ENCODE measurements around the gene SH3GLB2.

SH3GLB2 gene

GRCh38 chr9:129028192-129028966, at the start of gene SH3GLB2:
Gene SH3GLB2, minus strand, starts transcription at chr9:129028331. Its CDS starts 177 bp downstream, at chr9:129028154.
- peak; percentile 97 for DNase-seq

- DNase-seq, result no peak
Measured at GRCh38 chr9:129077236-129077635, 49.1 kb upstream of the SH3GLB2 start.

GRCh38 chr9:129076640-129077037, 48.5 kb upstream of the SH3GLB2 start:
- no peak for DNase-seq

- no peak for DNase-seq
Measured at GRCh38 chr9:129075996-129076639, 48.0 kb upstream of the SH3GLB2 start.

- DNase-seq, result no peak
Measured at GRCh38 chr9:129074106-129074505, 46.0 kb upstream of the SH3GLB2 start.

GRCh38 chr9:129073404-129073803, 45.3 kb upstream of the SH3GLB2 start:
- DNase-seq, result no peak

GRCh38 chr9:129072171-129072570, 44.0 kb upstream of the SH3GLB2 start:
- no peak for DNase-seq

GRCh38 chr9:129071526-129072126, 43.5 kb upstream of the SH3GLB2 start:
- DNase-seq, result no peak

- DNase-seq, result no peak
Measured at GRCh38 chr9:129070696-129071525, 42.8 kb upstream of the SH3GLB2 start.

GRCh38 chr9:129069862-129070641, 41.9 kb upstream of the SH3GLB2 start:
- DNase-seq, result no peak

GRCh38 chr9:129068990-129069861, 41.1 kb upstream of the SH3GLB2 start:
- DNase-seq, result peak; percentile 59

- no peak for DNase-seq
Measured at GRCh38 chr9:129068110-129068509, 40.0 kb upstream of the SH3GLB2 start.

GRCh38 chr9:129064499-129064908, 36.4 kb upstream of the SH3GLB2 start:
- no peak for DNase-seq

- no peak for DNase-seq
Measured at GRCh38 chr9:129063061-129063460, 34.9 kb upstream of the SH3GLB2 start.

- no peak for DNase-seq
Measured at GRCh38 chr9:129060991-129061390, 32.9 kb upstream of the SH3GLB2 start.

GRCh38 chr9:129059796-129060785, 32.0 kb upstream of the SH3GLB2 start:
- DNase-seq, result no peak

GRCh38 chr9:129058965-129059795, 31.0 kb upstream of the SH3GLB2 start:
- no peak for DNase-seq

- DNase-seq, result no peak
Measured at GRCh38 chr9:129054163-129054851, 26.2 kb upstream of the SH3GLB2 start.
